Muscle of back (tissue), 11 donors: ENCODE results near the gene AMIGO2. TPM values are rescaled to one million over a fixed set of nuclear protein-coding genes. Genes with fewer than 3 reads are reported as not detected.
"Not testable (repeated sequence)": the region's sequence is repeated elsewhere in the genome, so short reads cannot be mapped to it uniquely, and the experiment has no call there.

ENCODE experiments used
- DNase-seq, 3 donors: peaks; one replicate each; pipeline versions ENCODE4 v3.0.0 to v3.0.0-alpha.2; 2013
- polyA plus RNA-seq, 10 donors: library from polyadenylated mRNA; unstranded; fragments of 120-200 nt; gene quantifications; one replicate each; pipeline ENCODE4 v1.2.1, GENCODE V29; 2013; ENCODE audit not compliant: insufficient read length in 10 of 10

Gene AMIGO2
- polyA plus RNA-seq, 10 donors: 1.5 to 6.9 (median 2.0) TPM

DNA sequence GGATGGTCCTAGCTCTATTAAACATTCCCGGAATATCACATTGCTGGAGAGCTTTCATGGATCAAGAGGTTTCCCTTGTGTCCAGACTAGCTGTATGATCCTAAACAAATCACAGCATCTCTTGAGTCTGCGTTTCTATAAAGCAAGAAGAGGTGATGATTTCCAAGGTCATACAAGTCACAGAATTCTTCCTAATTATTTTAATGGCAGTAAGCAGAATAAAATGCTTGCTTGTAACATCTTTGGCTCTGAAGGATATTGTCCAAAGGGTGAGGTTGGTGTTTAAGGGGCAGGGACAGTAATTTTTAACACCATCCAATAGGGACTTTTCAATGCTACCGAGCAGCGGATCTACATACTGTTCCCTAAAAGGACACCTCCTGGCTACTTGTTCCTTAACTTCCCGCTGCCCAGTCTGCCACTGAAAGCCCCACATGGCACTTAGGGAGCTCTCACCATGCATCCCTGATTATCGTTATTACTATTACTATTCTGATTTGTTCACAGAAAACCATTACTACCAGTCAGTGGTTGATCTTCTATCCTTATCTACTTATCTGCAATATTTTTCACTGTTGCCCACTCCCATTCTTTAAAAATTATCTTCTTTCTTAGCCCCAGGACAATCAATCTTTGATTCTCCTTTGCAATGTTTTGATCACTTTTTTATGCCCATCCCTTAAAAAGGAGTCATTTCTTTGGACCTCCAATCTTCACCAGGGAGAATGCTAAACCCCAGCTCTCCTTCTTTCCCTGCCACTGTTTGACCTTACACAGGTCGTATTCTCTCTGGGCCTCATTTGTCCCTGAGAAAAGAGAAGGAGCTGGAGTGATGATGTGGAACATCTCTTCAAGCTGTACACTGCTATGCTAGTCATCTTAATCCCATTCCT is 4.3 kb downstream of the AMIGO2 start:
- DNase-seq: no peak

- no peak for DNase-seq
Measured at GRCh38 chr12:47074757-47075156, 5.0 kb downstream of the AMIGO2 start.

GRCh38 chr12:47073951-47074350 is 5.8 kb downstream of the AMIGO2 start:
- no peak for DNase-seq

DNA sequence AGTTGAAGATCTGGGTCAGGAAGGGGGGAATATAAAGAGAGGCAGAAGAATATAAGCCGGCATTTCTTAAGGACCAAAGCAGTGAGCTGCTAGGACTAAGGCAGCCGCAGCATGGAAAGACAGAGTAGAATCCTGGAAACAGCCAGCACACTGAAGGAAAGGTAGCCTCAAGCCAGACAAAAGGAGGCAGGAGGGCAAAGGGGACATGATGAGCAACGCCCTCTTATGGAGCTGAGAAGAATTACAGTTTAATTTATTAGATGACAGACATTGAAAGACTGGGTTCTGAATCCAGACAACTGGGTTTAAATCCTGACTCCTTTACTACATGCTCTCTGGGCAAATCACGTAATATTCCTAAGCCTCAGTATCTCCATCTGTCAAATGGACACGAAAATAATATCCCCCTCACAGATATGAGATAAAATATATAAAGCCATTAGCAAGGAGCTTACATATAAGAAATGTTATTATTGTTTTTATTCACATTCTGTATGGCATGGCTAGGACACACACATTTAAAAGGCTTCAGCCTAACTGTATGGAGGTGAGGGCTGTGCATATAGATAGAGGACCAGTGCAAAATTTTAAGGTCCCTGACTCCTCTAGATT is 8.4 kb downstream of the AMIGO2 start:
- DNase-seq: no peak

GRCh38 chr12:47070310-47070709 is 9.4 kb downstream of the AMIGO2 start:
- DNase-seq: no peak

DNA sequence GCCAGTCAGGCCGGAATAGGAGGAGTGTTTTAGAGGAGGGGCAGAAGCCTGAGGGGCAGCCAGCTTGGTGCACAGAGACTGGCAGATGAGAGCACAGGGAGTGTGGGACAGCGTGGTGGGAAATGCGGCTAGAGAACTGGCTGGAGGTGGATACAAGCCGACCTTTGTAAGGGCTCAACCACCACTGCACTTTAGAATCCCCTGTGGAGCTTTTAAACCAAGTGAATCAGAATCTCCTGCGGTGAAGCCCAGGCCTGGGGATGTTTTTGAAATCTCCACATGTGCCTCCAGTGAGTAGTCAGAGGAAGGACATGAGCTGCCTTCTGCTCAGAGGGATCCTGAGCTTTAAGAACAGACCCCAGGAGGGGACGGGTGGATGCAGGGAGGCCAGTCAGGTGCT is 11.2 kb downstream of the AMIGO2 start:
- no peak for DNase-seq

DNA sequence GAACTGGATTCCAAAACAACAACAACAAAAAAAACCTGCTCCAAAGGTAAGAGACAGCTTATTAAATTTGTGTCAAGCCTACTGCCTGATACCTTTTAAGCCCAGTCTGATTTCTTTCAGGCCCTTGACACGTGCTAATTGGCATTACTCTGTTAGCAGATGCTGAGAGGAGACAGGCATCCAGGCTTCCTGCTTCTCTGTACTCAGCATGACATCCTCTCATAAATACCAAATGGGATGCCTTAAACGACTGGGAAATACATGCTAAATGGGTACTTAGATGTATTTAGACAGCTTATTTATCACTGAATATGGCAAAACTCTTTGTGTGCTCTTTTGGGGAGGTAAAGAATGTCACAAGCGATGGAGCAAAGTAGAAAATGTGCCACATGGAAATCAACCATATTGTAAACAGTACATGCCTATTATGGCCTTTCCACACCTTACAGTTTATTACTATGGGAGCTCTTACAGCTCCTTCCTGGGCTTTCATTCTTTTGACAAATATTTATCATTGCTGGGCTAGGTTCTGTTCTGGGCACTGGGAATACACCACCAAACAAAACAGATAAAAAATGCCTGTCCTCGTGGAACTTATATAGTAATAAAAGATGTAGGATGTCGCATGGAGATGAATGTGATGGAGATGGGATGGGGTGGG is 11.9 kb downstream of the AMIGO2 start:
- DNase-seq: no peak

DNA sequence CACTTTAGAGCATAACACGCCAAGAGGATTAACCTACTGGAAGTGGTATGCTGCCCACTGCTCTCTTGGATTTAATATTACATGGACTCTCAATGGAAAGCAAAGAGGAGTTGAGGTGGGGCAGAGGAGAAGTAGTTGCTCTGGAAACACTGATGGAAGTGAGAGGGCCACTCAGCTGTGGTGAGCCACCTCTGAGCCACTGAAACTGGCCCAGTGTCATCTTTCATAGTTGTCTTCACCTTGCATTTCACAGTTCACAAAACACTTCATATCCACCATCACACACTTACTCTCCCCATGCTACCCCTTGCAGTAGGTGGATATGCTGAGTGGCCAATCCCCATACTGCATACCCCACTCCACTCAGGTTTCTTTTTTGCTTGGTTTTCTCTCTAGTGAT is 12.6 kb downstream of the AMIGO2 start:
- DNase-seq: no peak

- peak in 1 of 3 donors; percentile 36 for DNase-seq
Measured at GRCh38 chr12:47066278-47067025, 13.3 kb downstream of the AMIGO2 start.

DNA sequence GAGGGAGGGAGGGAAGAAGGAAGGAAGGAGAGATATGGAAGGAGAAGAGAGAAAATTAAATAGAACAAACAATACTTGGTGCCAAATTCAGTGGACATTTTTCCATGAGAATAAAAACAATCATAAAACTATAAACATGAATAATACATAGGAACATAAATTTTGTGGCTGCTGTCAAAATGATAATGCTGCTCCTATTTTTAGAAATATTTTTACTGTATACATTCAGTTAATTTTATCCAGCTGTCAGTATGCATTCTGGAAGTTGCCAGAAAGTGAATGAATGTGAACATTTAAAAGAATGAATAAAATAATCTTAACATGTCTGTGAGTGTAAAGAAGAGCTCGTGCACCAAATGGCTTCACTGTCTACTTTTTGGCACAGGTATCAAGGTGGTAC is 14.2 kb downstream of the AMIGO2 start:
- no peak for DNase-seq

- DNase-seq: not testable (repeated sequence)
Measured at GRCh38 chr12:47058640-47059039, 21.1 kb downstream of the AMIGO2 start.

- not testable (repeated sequence) for DNase-seq
Measured at GRCh38 chr12:47056944-47057343, 22.8 kb downstream of the AMIGO2 start.

DNA sequence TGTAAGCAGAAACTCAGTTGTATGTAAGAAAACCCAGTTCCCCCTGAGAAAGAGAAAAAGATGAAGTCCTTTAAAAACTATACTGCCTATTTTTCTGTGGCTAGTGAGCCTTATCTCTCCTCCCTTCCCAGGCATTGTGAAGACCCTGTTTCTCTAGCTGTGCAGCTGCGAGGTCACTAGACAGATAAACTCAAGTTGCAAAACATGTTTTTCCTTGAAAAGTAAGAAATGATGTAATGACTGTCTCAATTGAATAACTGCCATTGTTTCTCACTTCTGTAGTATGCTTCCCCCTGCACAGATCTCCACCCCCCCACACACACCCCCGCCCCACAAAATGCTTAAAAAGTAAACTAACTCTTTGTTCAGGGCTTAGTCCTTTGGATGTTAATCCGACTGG is 23.9 kb downstream of the AMIGO2 start:
- DNase-seq: not testable (repeated sequence)

- DNase-seq: no peak
Measured at GRCh38 chr12:47054659-47055058, 25.1 kb downstream of the AMIGO2 start.

DNA sequence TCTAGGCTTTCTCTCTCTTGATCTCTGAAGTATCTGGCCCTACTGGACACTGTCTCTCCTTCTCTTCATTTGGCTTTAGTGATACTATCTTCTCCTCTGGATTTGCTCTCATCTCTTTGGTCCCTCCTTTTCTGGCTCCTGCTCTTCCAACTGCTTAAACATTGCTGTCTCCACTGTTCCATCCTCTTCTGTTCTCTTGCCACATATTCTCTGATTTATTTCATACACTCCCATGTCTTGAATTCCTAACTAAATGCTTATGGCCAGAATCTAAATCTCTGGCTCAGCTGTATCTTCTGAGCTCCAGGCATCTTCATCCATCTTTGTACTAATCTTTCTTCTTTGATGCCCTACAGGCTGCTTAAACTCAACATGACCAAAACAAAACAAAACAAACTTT is 25.8 kb downstream of the AMIGO2 start:
- peak in 1 of 3 donors; percentile 26 for DNase-seq

GRCh38 chr12:47052274-47052673 is 27.5 kb downstream of the AMIGO2 start:
- no peak for DNase-seq

- not testable (repeated sequence) for DNase-seq
Measured at GRCh38 chr12:47051291-47051690, 28.5 kb downstream of the AMIGO2 start.

GRCh38 chr12:47048541-47048940 is 31.2 kb downstream of the AMIGO2 start:
- DNase-seq: no peak

DNA sequence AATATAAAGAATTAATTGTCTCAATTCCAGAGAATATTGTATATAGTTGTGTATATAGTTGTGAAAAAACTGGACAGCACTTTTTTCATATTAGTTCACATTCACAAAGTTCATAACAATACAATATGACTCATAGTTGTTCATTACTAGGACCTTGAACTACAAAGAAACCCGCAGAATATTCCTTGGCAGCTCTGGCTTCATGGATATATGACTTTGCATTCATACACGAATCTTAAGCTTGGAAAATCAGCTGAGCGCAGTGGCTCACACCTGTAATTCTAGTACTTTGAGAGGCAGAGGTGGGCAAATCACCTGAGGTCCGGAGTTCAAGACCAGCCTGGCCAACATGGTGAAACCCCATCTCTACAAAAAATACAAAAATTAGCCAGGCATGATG is 38.4 kb downstream of the AMIGO2 start:
- DNase-seq: no peak

GRCh38 chr12:47039756-47040155 is 40.0 kb downstream of the AMIGO2 start:
- no peak for DNase-seq

DNA sequence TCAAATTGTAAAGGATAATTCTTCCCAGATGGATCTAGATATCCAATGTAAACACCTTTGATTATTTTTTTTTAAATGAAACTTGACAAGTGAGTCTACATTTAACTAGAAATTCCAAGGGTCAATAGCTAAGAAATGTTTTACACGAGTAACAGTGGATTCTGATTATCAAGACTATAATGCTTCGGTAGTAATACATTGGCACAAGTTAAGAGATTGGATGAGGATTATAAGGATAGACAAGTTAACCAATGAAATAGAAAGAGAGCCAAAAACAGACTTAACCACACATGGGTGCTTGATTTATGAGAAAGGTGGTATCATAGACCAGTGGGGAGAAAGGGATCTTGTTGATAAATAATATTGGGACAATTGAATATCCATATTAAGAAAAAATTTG is 40.7 kb downstream of the AMIGO2 start:
- no peak for DNase-seq

- no peak for DNase-seq
Measured at GRCh38 chr12:47038270-47038748, 41.5 kb downstream of the AMIGO2 start.
